G401 (cell line): ENCODE data around the gene MSANTD2. TPM values are rescaled to one million over a fixed set of nuclear protein-coding genes. Genes with fewer than 3 reads are reported as not detected.

Experiments
- DNase-seq: peaks from one replicate; pipeline ENCODE4 v3.0.0-alpha.2; 2015; ENCODE audit warnings: low spot score
- in situ Hi-C: cut with HindIII; loops from 2 replicates; pipeline ENCODE4 v1.10.0; 2016; ENCODE audit warnings: low sequenced_read_pairs, mixed read lengths
- total RNA-seq: library from RNA; depleted of rRNA; stranded (reverse); fragments of >200 nt; shearing (Covaris generic); gene quantifications from 2 replicates; pipeline ENCODE4 v1.2.3, GENCODE V29; 2014; rRNA removed

The MSANTD2 gene
- 12.2 and 13.5 TPM in 2 replicates for total RNA-seq

- in situ Hi-C loops = no loop called here
- peak; percentile 89 for DNase-seq
Measured at GRCh38 chr11:124800226-124800929, at the start of gene MSANTD2. MSANTD2 (minus strand) TSS chr11:124800406; CDS start chr11:124800380, 26 bp downstream.

GRCh38 chr11:124846070-124846673, 46.0 kb upstream of the MSANTD2 start:
- in situ Hi-C loops = no loop called here
- no peak for DNase-seq

GRCh38 chr11:124844664-124845079, 44.5 kb upstream of the MSANTD2 start:
- no peak for DNase-seq
- in situ Hi-C loops = no loop called here

GRCh38 chr11:124843616-124843910, 43.4 kb upstream of the MSANTD2 start:
- in situ Hi-C loops = no loop called here

GRCh38 chr11:124842305-124842704, 42.1 kb upstream of the MSANTD2 start:
- in situ Hi-C loops = no loop called here
- no peak for DNase-seq

More at GRCh38 chr11:124843616-124843910, 43.4 kb upstream of the MSANTD2 start:
- DNase-seq = no peak

- in situ Hi-C loops = no loop called here
- DNase-seq = no peak
Measured at GRCh38 chr11:124841840-124842239, 41.6 kb upstream of the MSANTD2 start.

- DNase-seq = no peak
- in situ Hi-C loops = no loop called here
Measured at GRCh38 chr11:124841201-124841600, 41.0 kb upstream of the MSANTD2 start.

GRCh38 chr11:124840666-124841065, 40.5 kb upstream of the MSANTD2 start:
- no peak for DNase-seq
- in situ Hi-C loops = no loop called here

GRCh38 chr11:124839972-124840621, 39.9 kb upstream of the MSANTD2 start:
- no peak for DNase-seq
- in situ Hi-C loops = loop anchor here (5.0 kb wide), 1 partner anchor 193 kb away; no protein-coding TSS in a partner anchor

GRCh38 chr11:124839128-124839971, 39.1 kb upstream of the MSANTD2 start:
- in situ Hi-C loops = loop anchor here (5.0 kb wide), 1 partner anchor 192 kb away; no protein-coding TSS in a partner anchor
- no peak for DNase-seq

- in situ Hi-C loops = loop anchor here (5.0 kb wide), 1 partner anchor 191 kb away; no protein-coding TSS in a partner anchor
- no peak for DNase-seq
Measured at GRCh38 chr11:124838805-124839127, 38.6 kb upstream of the MSANTD2 start.

- in situ Hi-C loops = loop anchor here (5.0 kb wide), 1 partner anchor 190 kb away; no protein-coding TSS in a partner anchor
- peak; percentile 53 for DNase-seq
Measured at GRCh38 chr11:124837491-124837856, 37.3 kb upstream of the MSANTD2 start.

- in situ Hi-C loops = loop anchor here (5.0 kb wide), 1 partner anchor 189 kb away; no protein-coding TSS in a partner anchor
- no peak for DNase-seq
Measured at GRCh38 chr11:124835918-124836317, 35.7 kb upstream of the MSANTD2 start.

- in situ Hi-C loops = loop anchor here (5.0 kb wide), 1 partner anchor 187 kb away; no protein-coding TSS in a partner anchor
- no peak for DNase-seq
Measured at GRCh38 chr11:124834526-124835180, 34.4 kb upstream of the MSANTD2 start.

GRCh38 chr11:124832571-124832970, 32.4 kb upstream of the MSANTD2 start:
- DNase-seq = no peak
- in situ Hi-C loops = no loop called here

GRCh38 chr11:124831897-124832296, 31.7 kb upstream of the MSANTD2 start:
- no peak for DNase-seq
- in situ Hi-C loops = no loop called here

GRCh38 chr11:124830749-124831148, 30.5 kb upstream of the MSANTD2 start:
- no peak for DNase-seq
- in situ Hi-C loops = no loop called here

GRCh38 chr11:124829986-124830385, 29.8 kb upstream of the MSANTD2 start:
- no peak for DNase-seq
- in situ Hi-C loops = no loop called here

GRCh38 chr11:124825876-124826275, 25.7 kb upstream of the MSANTD2 start:
- no peak for DNase-seq
- in situ Hi-C loops = no loop called here
